CD14-positive monocyte (primary cell): Measurements from ENCODE around the gene VAMP2. TPM values are rescaled to one million over a fixed set of nuclear protein-coding genes. Genes with fewer than 3 reads are reported as not detected.

Experiments used
- DNase-seq, 3 donors: peaks; one replicate each; pipeline ENCODE4 v3.0.0-alpha.2; 2011 to 2022
- H2AFZ ChIP-seq: 2 replicates; pipeline ENCODE4 v1.6.0; 2012; ENCODE audit warnings: mild to moderate bottlenecking, low read depth, low read length, inconsistent platforms; ENCODE audit not compliant: insufficient read depth, poor library complexity, severe bottlenecking
- H3K27ac ChIP-seq, 2 donors: 1 replicate in 1 of 2; 2 replicates in 1 of 2; pipeline ENCODE4 v1.5.1; 2012 to 2013; ENCODE audit warnings: low read length in 2 of 2, control low read depth in 1 of 2, inconsistent platforms in 1 of 2, low read depth in 1 of 2, mild to moderate bottlenecking in 1 of 2
- H3K27me3 ChIP-seq, 2 donors: one replicate each; pipeline versions ENCODE4 v1.6.0 to v1.6.1; 2011 to 2013; ENCODE audit warnings: low read length in 2 of 2; ENCODE audit not compliant: control insufficient read depth in 2 of 2, insufficient read depth in 2 of 2
- H3K36me3 ChIP-seq, 2 donors: replicated peaks in 1 of 2; 1 replicate in 1 of 2; 2 replicates in 1 of 2; pipeline versions ENCODE4 v1.5.1 to v1.6.1; 2012 to 2013; ENCODE audit warnings: low read length in 2 of 2, control low read depth in 1 of 2, inconsistent platforms in 1 of 2, mild to moderate bottlenecking in 1 of 2; ENCODE audit not compliant: insufficient read depth in 2 of 2, control insufficient read depth in 1 of 2
- H3K4me1 ChIP-seq, 2 donors: 1 replicate in 1 of 2; 2 replicates in 1 of 2; pipeline versions ENCODE4 v1.5.1 to v1.6.1; 2012 to 2013; ENCODE audit warnings: low read length in 2 of 2, control low read depth in 1 of 2, inconsistent platforms in 1 of 2, mild to moderate bottlenecking in 1 of 2, moderate library complexity in 1 of 2; ENCODE audit not compliant: insufficient read depth in 2 of 2, control insufficient read depth in 1 of 2
- H3K4me2 ChIP-seq: replicated peaks from 2 replicates; pipeline ENCODE3; 2012; ENCODE audit warnings: low read length, moderate library complexity, mild to moderate bottlenecking; ENCODE audit not compliant: poor library complexity, severe bottlenecking; ENCODE audit errors: extremely low read depth
- H3K4me3 ChIP-seq, 3 experiments: fragments of 200-600 bp in 1 of 3; sonication (generic) in 1 of 3; replicated peaks in 1 of 3; 1 replicate in 2 of 3; 2 replicates in 1 of 3; pipeline ENCODE4 v1.5.1; 2011 to 2013; ENCODE audit warnings: low read length in 3 of 3, mild to moderate bottlenecking in 3 of 3, control low read depth in 2 of 3, low read depth in 2 of 3, inconsistent platforms in 1 of 3, moderate library complexity in 1 of 3
- H3K79me2 ChIP-seq: 2 replicates; pipeline ENCODE4 v1.6.0; 2012; ENCODE audit warnings: mild to moderate bottlenecking, control low read depth, inconsistent platforms, low read length, moderate library complexity; ENCODE audit not compliant: insufficient read depth
- H3K9ac ChIP-seq: 2 replicates; pipeline ENCODE4 v1.6.0; 2017; ENCODE audit warnings: low read length, mild to moderate bottlenecking; ENCODE audit not compliant: insufficient read depth, poor library complexity, severe bottlenecking
- H3K9me3 ChIP-seq, 2 donors: replicated peaks in 1 of 2; 1 replicate in 1 of 2; 2 replicates in 1 of 2; pipeline versions ENCODE4 v1.5.1 to v1.6.1; 2012 to 2013; ENCODE audit warnings: low read length in 2 of 2, control low read depth in 1 of 2; ENCODE audit not compliant: control insufficient read depth in 1 of 2, insufficient read depth in 1 of 2
- H4K20me1 ChIP-seq: 2 replicates; pipeline ENCODE4 v1.6.0; 2012; ENCODE audit warnings: mild to moderate bottlenecking, low read length, control low read depth, moderate library complexity; ENCODE audit not compliant: insufficient read depth
- H3K27ac Mint-ChIP-seq, 7 donors: one replicate each; pipeline ENCODE4 v1.8.0; 2020; ENCODE audit warnings: mild to moderate bottlenecking in 7 of 7, mixed read lengths in 7 of 7, moderate library complexity in 6 of 7, inconsistent platforms in 2 of 7
- H3K27me3 Mint-ChIP-seq, 3 donors: one replicate each; pipeline ENCODE4 v1.8.0; 2021 to 2022; ENCODE audit warnings: low read depth in 3 of 3, mild to moderate bottlenecking in 3 of 3, mixed read lengths in 3 of 3, moderate library complexity in 3 of 3, inconsistent platforms in 1 of 3
- H3K36me3 Mint-ChIP-seq, 2 donors: one replicate each; pipeline ENCODE4 v1.8.0; 2020; ENCODE audit warnings: mixed read lengths in 2 of 2, inconsistent platforms in 1 of 2, mild to moderate bottlenecking in 1 of 2
- H3K4me1 Mint-ChIP-seq: one replicate; pipeline ENCODE4 v1.8.0; 2020; ENCODE audit warnings: mild to moderate bottlenecking, mixed read lengths
- H3K4me3 Mint-ChIP-seq, 2 donors: one replicate each; pipeline ENCODE4 v1.8.0; 2020; ENCODE audit warnings: mild to moderate bottlenecking in 2 of 2, mixed read lengths in 2 of 2, moderate library complexity in 1 of 2
- H3K9me3 Mint-ChIP-seq, 7 donors: one replicate each; pipeline ENCODE4 v1.8.0; 2020 to 2022; ENCODE audit warnings: mixed read lengths in 7 of 7, mild to moderate bottlenecking in 6 of 7, moderate library complexity in 6 of 7, inconsistent platforms in 2 of 7
- CTCF ChIP-seq: fragments of 200-600 bp; IDR thresholded peaks from one replicate; pipeline ENCODE4 v1.8.0; 2022; ENCODE audit warnings: antibody characterized with exemption, mild to moderate bottlenecking
- WGBS: methylation state at CpG from one replicate; pipeline ENCODE4 v1.1.5; 2013; ENCODE audit warnings: missing lambda C conversion rate; ENCODE audit not compliant: insufficient coverage; 5-methylcytosine and 5-hydroxymethylcytosine counted together
- intact Hi-C, 2 donors: fragments of 100-400 bp; cut with micrococcal nuclease; formaldehyde crosslinking; loops; one replicate each; pipeline versions ENCODE4 v1.15.0 to v1.15.1; 2023
- polyA plus RNA-seq, 3 donors: library from polyadenylated mRNA; depleted of rRNA in 1 of 3; unstranded in 2 of 3; stranded (reverse) in 1 of 3; fragments of 300-500 nt in 2 of 3; fragments of >200 nt in 1 of 3; fragmentation: Illumina TruSeq in 2 of 3; gene quantifications; 1 replicate in 2 of 3; 2 replicates in 1 of 3; pipeline ENCODE4 v1.2.3, GENCODE V29; 2012 to 2021

Gene VAMP2
- polyA plus RNA-seq, 3 donors, result 10.2 to 139 (median 14.5) TPM

GRCh38 chr17:8176998-8177731, 14.4 kb upstream of the VAMP2 start:
- no peak for DNase-seq
- no peaks in the 10 kb centered on the region for H3K9me3 ChIP-seq
- peak overlapping the region; percentile 92 for H3K4me2 ChIP-seq
- no peaks in the 10 kb centered on the region for H3K27me3 ChIP-seq
- H3K4me1 ChIP-seq, result peaks cover 31 to 46% of the 10 kb centered on the region in 2 donors
- peaks cover 2 to 5% (median 5%) of the 10 kb centered on the region in 3 donors for H3K27me3 Mint-ChIP-seq
- H3K4me3 Mint-ChIP-seq, result peak overlapping the region; percentile 91 to 96
- H4K20me1 ChIP-seq, result no peaks in the 10 kb centered on the region
- no peak overlapping the region for H3K27ac ChIP-seq
- peak overlapping the region; percentile 96 for H2AFZ ChIP-seq
- peak overlapping the region in 1 of 3 experiments; percentile 80 for H3K4me3 ChIP-seq
- 97% methylated on average over 16 of the region's 19 CpGs for WGBS
- H3K27ac Mint-ChIP-seq, result peak overlapping the region in 5 of 7 donors; percentile 33 to 95 (median 85)
- peaks cover 44% of the 10 kb centered on the region for H3K4me1 Mint-ChIP-seq
- intact Hi-C loops, result loop anchor here in 1 of 2 donors (1.0 kb wide), 1 partner anchor 8 kb away; no protein-coding TSS in a partner anchor
- H3K9me3 Mint-ChIP-seq, result no peaks in the 10 kb centered on the region
- no peaks in the 10 kb centered on the region for H3K36me3 Mint-ChIP-seq
- TF ChIP-seq CTCF, result no peak
- H3K9ac ChIP-seq, result peak overlapping the region; percentile 67
- no peaks in the 10 kb centered on the region for H3K36me3 ChIP-seq
- peaks cover 19% of the 10 kb centered on the region for H3K79me2 ChIP-seq

GRCh38 chr17:8176197-8176940, 13.6 kb upstream of the VAMP2 start, which contains the start of gene TMEM107:
TMEM107 (minus strand) TSS chr17:8176380; CDS start chr17:8176286, 94 bp downstream.
- whole genome bisulfite sequencing, result 2% methylated on average over 54 of the region's 56 CpGs

More at GRCh38 chr17:8176197-8176940, 13.6 kb upstream of the VAMP2 start, which contains the start of gene TMEM107:
- H3K4me3 ChIP-seq, result peak within 1 kb of the TSS; percentile 41 to 80 (median 78)
- Mint-ChIP-seq H3K36me3 (no peaks in the 10 kb centered on the region), H3K27me3 (peaks cover 0 to 3% (median 2%) of the 10 kb centered on the region in 3 donors), H3K9me3 (no peaks in the 10 kb centered on the region), H3K4me1 (peaks cover 42% of the 10 kb centered on the region), H3K27ac (peak within 1 kb of the TSS; percentile 85 to 95 (median 92)), H3K4me3 (peak within 1 kb of the TSS; percentile 91 to 96)
- peaks cover 19% of the 10 kb centered on the region for H3K79me2 ChIP-seq
- H2AFZ ChIP-seq, result peak within 1 kb of the TSS; percentile 96
- H3K4me2 ChIP-seq, result peak within 1 kb of the TSS; percentile 92
- H3K4me1 ChIP-seq, result peaks cover 31 to 48% of the 10 kb centered on the region in 2 donors
- TF ChIP-seq CTCF, result no peak
- no peaks in the 10 kb centered on the region for H4K20me1 ChIP-seq
- peak within 1 kb of the TSS; percentile 56 for H3K27ac ChIP-seq
- no peaks in the 10 kb centered on the region for H3K36me3 ChIP-seq
- intact Hi-C loops, result loop anchor here in 1 of 2 donors (1.0 kb wide), 1 partner anchor 9 kb away; no protein-coding TSS in a partner anchor
- peak; percentile 77 to 83 (median 82) for DNase-seq
- H3K27me3 ChIP-seq, result no peaks in the 10 kb centered on the region
- peak within 1 kb of the TSS; percentile 67 for H3K9ac ChIP-seq
- no peaks in the 10 kb centered on the region for H3K9me3 ChIP-seq
